Left ventricle myocardium inferior (tissue), 1 donor: ENCODE results near the gene GTF3C5. TPM values are rescaled to one million over a fixed set of nuclear protein-coding genes. Genes with fewer than 3 reads are reported as not detected.

ENCODE experiments used
- DNase-seq: peaks from one replicate; pipeline ENCODE4 v3.0.0-alpha.2; 2020
- H3K27ac ChIP-seq: fragments of 200-600 bp; replicated peaks from 2 replicates; pipeline ENCODE4 v1.8.0; 2021
- H3K27me3 ChIP-seq: fragments of 200-600 bp; 2 replicates; pipeline ENCODE4 v1.8.0; 2021; ENCODE audit warnings: low read depth
- H3K36me3 ChIP-seq: fragments of 200-600 bp; 2 replicates; pipeline ENCODE4 v1.8.0; 2021
- H3K4me1 ChIP-seq: fragments of 200-600 bp; 2 replicates; pipeline ENCODE4 v1.8.0; 2021
- H3K4me3 ChIP-seq: fragments of 200-600 bp; 2 replicates; pipeline ENCODE4 v1.8.0; 2021; ENCODE audit warnings: mild to moderate bottlenecking, moderate library complexity
- H3K9me3 ChIP-seq: fragments of 200-600 bp; replicated peaks from 2 replicates; pipeline ENCODE4 v1.8.0; 2021
- intact Hi-C: fragments of 100-400 bp; cut with micrococcal nuclease; formaldehyde crosslinking; loops from one replicate; pipeline ENCODE4 v1.11.0; 2022
- total RNA-seq: library from RNA; stranded (reverse); fragmentation: NEBNext Ultra II Directional; extraction: Animal tissue kit (Norgen Biotek cat#: 25700); gene quantifications from one replicate; pipeline ENCODE4 v1.2.1, GENCODE V29; 2021
- TF ChIP-seq, protein P1 (sequence below): fragments of 200-600 bp; IDR thresholded peaks from 2 replicates; pipeline ENCODE4 v1.8.0; 2021; ENCODE audit warnings: antibody characterized with exemption, mild to moderate bottlenecking, borderline replicate concordance
- donor health status: DM: no; HTN: yes; CAD: no; lungs with severe emphysema.

GTF3C5 gene
- total RNA-seq, 1 donor from 2014 or later: 36.0 TPM

GRCh38 chr9:132985489-132985888 lies 45.3 kb upstream of the GTF3C5 start:
- peaks cover 18% of the 10 kb centered on the region for H3K4me1 ChIP-seq
- H3K9me3 ChIP-seq: no peaks in the 10 kb centered on the region
- TF ChIP-seq, protein P1, sequence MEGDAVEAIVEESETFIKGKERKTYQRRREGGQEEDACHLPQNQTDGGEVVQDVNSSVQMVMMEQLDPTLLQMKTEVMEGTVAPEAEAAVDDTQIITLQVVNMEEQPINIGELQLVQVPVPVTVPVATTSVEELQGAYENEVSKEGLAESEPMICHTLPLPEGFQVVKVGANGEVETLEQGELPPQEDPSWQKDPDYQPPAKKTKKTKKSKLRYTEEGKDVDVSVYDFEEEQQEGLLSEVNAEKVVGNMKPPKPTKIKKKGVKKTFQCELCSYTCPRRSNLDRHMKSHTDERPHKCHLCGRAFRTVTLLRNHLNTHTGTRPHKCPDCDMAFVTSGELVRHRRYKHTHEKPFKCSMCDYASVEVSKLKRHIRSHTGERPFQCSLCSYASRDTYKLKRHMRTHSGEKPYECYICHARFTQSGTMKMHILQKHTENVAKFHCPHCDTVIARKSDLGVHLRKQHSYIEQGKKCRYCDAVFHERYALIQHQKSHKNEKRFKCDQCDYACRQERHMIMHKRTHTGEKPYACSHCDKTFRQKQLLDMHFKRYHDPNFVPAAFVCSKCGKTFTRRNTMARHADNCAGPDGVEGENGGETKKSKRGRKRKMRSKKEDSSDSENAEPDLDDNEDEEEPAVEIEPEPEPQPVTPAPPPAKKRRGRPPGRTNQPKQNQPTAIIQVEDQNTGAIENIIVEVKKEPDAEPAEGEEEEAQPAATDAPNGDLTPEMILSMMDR: no peak
- peak overlapping the region; percentile 54 for H3K27ac ChIP-seq
- no peak overlapping the region for H3K4me3 ChIP-seq
- no peaks in the 10 kb centered on the region for H3K36me3 ChIP-seq
- intact Hi-C loops: no loop called here
- no peak for DNase-seq
- H3K27me3 ChIP-seq: peaks cover 74% of the 10 kb centered on the region

DNA sequence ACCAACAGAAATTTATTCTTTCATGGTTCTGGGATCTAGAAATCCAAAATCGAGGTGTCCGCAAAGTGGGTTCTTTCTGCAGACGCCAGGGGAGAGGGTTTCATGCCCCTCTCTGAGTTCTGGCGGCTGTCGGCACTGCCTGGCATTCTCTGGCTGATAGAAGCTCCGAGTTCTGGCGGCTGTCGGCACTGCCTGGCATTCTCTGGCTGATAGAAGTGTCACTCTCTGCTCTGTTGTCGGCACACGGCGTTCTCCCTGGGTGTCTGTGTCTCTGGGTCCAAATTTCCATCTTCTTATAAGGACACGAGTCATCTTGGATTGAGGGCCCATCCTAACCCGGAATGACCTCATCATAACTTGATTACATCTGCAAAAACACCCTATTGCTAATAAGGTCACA lies 44.7 kb upstream of the GTF3C5 start:
- Histone ChIP-seq H3K27me3 (peaks cover 74% of the 10 kb centered on the region), H3K4me3 (no peak overlapping the region), H3K27ac (peak overlapping the region; percentile 54), H3K4me1 (peaks cover 18% of the 10 kb centered on the region), H3K36me3 (no peaks in the 10 kb centered on the region), H3K9me3 (no peaks in the 10 kb centered on the region)
- TF ChIP-seq, protein P1: no peak
- intact Hi-C loops: no loop called here
- DNase-seq: peak; percentile 43

- Histone ChIP-seq H3K4me1 (peaks cover 18% of the 10 kb centered on the region), H3K27me3 (peaks cover 74% of the 10 kb centered on the region), H3K9me3 (no peaks in the 10 kb centered on the region), H3K27ac (peak overlapping the region; percentile 54), H3K4me3 (no peak overlapping the region), H3K36me3 (no peaks in the 10 kb centered on the region)
- TF ChIP-seq, protein P1: no peak
- DNase-seq: no peak
- intact Hi-C loops: no loop called here
Measured at GRCh38 chr9:132986640-132987620, 43.9 kb upstream of the GTF3C5 start.

GRCh38 chr9:132988244-132989013 lies 42.4 kb upstream of the GTF3C5 start:
- H3K27me3 ChIP-seq: peaks cover 75% of the 10 kb centered on the region
- H3K27ac ChIP-seq: no peak overlapping the region

GRCh38 chr9:132989014-132989310 lies 41.8 kb upstream of the GTF3C5 start:
- no peaks in the 10 kb centered on the region for H3K9me3 ChIP-seq
- H3K27ac ChIP-seq: no peak overlapping the region
- TF ChIP-seq, protein P1: no peak
- H3K36me3 ChIP-seq: no peaks in the 10 kb centered on the region
- H3K4me3 ChIP-seq: no peak overlapping the region
- intact Hi-C loops: no loop called here
- DNase-seq: no peak
- peaks cover 75% of the 10 kb centered on the region for H3K27me3 ChIP-seq
- H3K4me1 ChIP-seq: peaks cover 18% of the 10 kb centered on the region

More at GRCh38 chr9:132988244-132989013, 42.4 kb upstream of the GTF3C5 start:
- no peak for DNase-seq
- Histone ChIP-seq H3K4me3 (no peak overlapping the region), H3K4me1 (peaks cover 18% of the 10 kb centered on the region), H3K9me3 (no peaks in the 10 kb centered on the region), H3K36me3 (no peaks in the 10 kb centered on the region)
- TF ChIP-seq, protein P1: no peak
- intact Hi-C loops: no loop called here
